Globus pallidus (tissue), 1 donor: Measurements from ENCODE around the gene LRRC1.

Experiments
- DNase-seq: peaks from one replicate; pipeline ENCODE4 v3.0.0-alpha.2; 2015; ENCODE audit warnings: low spot score

LRRC1 gene

GRCh38 chr6:53924821-53925422 lies 130.1 kb downstream of the LRRC1 start:
- DNase-seq: no peak

DNA sequence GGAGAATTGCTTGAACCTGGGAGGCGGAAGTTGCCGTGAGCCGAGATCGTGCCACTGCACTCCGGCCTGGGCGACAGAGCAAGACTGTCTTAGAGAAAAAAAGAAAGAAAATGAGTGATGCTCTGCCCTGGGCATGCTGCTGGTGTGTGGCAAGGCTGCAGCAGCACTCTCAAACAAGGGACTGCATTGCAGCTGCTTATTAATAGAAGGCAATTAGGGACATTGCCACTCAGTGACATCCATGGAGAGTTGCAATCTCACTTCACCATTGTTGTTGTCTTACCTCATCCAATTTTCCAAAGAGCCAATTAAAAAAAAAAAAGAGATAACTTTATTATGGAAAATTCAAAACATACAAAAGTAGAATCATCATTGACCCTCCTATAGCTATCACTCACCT lies 131.1 kb downstream of the LRRC1 start:
- DNase-seq: no peak

DNA sequence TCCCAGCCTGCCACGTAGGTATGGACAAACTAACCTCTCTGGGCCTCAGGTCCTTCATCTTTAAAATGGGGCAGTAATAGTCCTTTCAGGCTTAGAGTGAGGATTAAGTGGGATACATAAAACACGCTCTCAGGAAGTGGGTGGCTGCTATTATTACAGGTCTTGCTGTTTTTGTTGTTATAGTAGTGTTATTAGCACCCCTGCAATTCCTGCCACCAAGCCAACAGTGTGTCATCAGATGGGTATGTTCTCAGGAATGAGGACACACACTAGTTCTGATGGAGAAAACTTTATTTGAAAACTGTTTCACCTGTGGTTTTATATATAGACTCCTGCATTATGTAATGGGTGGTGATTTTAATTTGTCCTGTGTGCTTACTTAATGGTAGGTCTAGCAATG lies 131.7 kb downstream of the LRRC1 start:
- no peak for DNase-seq

DNA sequence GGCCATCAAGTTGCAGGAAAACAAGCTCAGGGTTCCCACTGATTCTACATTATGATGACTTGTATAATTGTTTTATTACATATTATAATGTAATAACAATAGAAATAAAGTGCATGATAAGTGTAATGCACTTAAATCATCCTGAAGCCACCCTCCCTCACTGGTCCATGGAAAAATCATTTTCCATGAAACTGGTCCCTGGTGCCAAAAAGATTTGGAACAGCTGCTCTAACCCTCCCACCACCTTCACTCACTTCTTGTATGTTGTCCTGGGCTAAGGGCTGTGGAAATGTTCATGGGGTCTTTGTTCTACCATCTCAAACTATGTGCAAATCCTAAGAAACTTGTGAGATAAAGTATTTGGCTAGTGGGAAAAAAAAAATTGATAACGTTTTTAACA lies 133.8 kb downstream of the LRRC1 start:
- no peak for DNase-seq

GRCh38 chr6:53929041-53929820 lies 134.4 kb downstream of the LRRC1 start:
- no peak for DNase-seq

DNA sequence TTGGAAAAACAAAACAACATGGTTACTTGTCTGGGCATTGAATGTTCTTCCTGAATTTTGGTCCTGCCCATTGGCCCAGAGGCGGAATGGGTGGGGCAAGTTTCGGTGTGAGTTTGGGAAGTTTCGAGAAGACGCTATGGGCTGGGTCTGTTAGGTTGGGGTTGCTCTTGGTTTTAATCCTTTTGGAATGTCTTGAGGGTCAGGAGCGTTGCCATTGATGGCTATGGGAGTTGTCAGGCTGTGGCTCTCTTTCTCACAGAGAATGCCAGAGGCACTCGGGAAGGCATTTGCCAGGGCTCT lies 135.0 kb downstream of the LRRC1 start:
- DNase-seq: no peak

DNA sequence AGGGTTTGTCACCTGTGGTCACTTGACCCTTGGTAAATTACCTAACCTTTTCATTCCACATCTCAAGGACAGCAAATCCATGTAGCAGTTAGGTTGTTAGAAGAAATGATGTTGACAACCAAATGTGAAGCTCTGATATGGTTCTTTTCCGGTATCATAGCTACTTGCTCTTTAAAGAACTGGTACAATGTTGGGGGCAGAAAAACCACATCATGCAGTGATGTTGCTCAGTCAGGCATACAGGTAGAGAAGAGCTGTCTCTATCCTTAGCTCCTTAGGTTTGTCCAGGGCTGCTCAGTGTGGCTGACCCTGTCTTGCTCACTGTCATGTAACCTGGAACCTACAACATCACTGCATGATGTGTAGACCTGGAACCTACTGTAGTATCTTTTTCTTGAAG lies 135.5 kb downstream of the LRRC1 start:
- DNase-seq: no peak

DNA sequence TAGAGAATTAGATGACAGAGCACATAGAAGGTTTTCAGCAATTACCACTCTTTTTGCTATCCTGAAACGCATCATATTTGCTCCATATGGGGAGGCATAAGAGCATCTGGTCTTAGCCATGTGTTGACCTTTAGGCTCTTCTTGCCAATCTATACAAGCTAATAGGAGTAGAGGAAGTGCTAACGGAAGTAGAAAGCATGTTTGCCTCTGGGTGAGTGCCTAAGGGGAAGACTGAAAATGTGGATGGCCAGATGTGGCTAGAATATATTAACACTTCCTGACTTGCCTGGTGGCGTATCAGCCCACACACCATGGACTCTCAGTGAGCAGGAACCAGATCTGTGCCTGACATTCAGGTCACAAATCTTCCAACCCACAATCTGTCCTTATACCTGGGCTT lies 136.3 kb downstream of the LRRC1 start:
- no peak for DNase-seq

GRCh38 chr6:53932516-53932915 lies 137.7 kb downstream of the LRRC1 start:
- DNase-seq: no peak

GRCh38 chr6:53934023-53934422 lies 139.2 kb downstream of the LRRC1 start:
- no peak for DNase-seq

DNA sequence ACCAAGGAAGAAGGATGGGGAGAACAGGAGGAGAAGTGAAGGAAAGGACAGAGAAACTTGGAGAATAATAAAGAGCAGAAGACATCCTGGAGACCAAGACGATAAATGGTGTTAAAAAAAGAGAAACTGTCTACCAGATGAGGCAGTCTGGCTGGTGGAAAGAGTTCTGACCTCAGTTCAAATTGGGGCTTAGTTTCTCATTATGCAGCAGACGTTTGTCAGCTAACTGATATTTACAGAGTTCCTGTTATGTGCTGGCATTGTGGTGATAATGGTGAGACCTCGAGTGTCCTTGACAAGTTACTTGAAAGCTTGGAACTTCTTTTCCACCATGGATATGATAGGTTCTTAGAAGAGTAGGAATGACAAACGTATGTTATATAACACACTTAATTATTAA lies 142.7 kb downstream of the LRRC1 start:
- DNase-seq: no peak

GRCh38 chr6:53938810-53939209 lies 144.0 kb downstream of the LRRC1 start:
- no peak for DNase-seq

GRCh38 chr6:53939830-53940229 lies 145.0 kb downstream of the LRRC1 start:
- DNase-seq: no peak

- DNase-seq: peak; percentile 76
Measured at GRCh38 chr6:53943395-53943794, 148.6 kb downstream of the LRRC1 start.

DNA sequence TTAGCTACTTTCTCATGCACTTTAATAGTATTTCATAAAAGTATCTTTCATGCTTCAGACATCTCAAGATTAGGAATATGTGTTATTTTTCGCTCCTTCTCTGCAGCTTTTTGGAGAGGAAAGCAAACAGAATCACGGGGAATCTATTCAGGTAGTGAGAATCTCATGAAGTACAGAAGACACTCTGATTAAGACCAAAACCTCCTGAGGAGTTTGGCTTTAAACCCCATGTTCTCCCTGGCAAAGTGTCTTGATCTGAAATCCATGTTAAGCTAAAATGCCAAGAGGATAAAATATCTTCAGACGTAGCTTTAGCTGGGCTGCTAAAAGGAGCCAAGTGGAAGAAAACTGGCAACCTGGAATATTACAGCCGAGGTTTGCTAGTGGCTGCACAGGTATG lies 149.3 kb downstream of the LRRC1 start:
- no peak for DNase-seq

DNA sequence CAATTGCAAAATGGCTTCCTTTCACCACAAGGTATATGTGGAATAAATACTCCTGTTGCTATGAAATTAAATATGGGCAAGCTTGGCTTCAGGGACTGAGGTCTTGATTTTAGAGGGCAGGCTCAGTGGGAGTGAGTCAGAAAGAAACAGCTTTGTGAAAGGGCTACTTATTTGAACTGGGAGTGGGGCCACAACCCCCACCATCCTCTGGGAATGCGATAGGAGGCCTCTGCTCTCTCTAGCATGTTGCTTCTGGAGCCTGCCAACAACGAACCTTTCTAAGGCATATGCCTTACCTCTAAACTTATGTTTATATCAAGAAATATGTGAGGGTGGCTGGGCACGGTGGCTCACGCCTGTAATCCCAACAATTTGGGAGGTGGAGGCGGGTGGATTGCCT lies 149.7 kb downstream of the LRRC1 start:
- DNase-seq: no peak

- no peak for DNase-seq
Measured at GRCh38 chr6:53945765-53946407, 151.1 kb downstream of the LRRC1 start.

DNA sequence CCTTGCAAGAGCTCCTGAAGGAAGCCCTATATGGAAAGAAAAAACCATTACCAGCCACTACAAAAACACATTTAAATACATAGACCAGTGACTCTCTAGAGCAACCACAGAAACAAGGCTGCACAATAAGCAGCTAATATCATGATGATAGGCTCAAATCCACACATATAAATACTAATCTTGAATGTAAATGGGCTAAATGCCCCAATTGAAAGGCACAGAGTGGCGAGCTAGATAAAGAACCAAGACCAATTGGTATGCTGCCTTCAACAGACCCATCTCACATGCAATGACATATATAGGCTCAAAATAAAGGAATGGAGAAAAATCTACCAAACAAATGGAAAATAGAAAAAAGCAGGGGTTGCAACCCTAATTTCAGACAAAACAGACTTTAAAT lies 153.0 kb downstream of the LRRC1 start:
- no peak for DNase-seq

- DNase-seq: no peak
Measured at GRCh38 chr6:53951383-53951782, 156.6 kb downstream of the LRRC1 start.

DNA sequence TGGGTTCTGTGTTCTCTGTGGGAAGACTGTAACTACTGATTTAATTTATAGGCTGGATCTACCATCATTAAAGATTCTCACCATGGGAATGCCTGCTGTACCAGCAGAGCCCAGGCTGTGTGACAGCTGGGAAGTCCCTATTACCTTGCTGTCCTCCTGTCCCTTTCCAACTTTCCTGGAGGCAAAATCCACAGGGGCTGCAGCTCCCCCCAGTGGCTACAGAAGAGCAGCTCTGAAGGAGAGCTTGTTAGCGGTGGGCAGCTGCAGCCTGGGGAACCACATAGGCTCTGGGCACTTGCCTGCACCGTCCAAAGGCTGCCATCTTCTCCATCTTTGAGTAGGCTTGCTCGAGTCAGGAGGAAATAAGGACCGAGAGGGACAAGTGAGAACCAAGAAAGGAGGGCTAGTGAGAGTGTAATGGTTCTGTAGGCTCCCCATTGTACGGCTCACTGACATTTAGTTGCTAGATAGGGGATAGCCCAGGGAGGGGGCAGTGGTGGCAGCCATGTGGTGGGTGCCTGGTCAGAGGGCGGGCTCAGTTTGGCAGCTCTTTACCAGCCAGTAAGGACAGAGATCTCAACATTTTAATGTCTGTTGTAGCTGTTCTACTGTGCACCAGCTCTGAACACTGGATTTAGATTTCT lies 161.4 kb downstream of the LRRC1 start:
- DNase-seq: peak; percentile 85

DNA sequence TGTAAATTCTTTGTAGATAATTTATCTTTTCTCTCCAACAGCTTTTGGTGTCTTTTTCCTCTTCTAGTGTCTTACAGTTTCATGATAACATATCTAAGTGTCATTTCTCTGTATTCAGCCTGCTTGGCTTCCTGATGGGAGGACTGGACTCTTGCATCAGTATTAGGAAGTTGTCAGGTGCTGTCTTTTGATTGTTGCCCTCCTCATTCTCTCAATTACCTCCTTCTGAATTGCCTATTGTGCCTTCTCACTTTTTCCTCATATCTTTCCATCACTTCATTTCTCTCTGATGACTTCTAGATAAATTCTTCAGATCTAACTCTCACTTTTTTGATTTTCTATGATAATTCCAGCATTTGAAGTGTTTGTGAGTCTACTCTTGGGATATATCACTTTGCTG lies 162.0 kb downstream of the LRRC1 start:
- DNase-seq: no peak

- no peak for DNase-seq
Measured at GRCh38 chr6:53959717-53960116, 164.9 kb downstream of the LRRC1 start.

DNA sequence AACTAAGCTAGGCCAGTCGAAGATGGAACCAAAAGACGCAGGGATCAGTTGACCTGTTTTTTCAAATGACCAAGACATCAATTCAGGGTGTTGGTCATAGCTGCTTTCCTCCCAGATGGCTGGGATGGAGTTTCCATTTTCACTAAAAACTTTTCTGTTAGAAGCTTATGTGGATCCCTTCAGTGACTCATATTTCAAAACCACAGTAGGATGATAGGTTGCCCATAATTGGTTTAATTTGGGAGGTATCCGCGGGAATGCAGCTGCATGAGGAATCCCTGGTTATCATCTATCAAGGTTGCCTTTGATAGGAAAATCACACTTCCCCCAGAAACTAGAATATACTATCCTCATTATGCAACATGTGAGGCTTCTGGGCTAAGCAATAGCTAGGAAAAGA lies 165.5 kb downstream of the LRRC1 start:
- DNase-seq: no peak
